Prostate gland (tissue), 2 donors: ENCODE data around the gene SERPINH1. TPM values are rescaled to one million over a fixed set of nuclear protein-coding genes. Genes with fewer than 3 reads are reported as not detected.

Experiments used
- DNase-seq: peaks from one replicate; pipeline ENCODE4 v3.0.0-alpha.2; 2019; ENCODE audit warnings: low spot score
- H3K27ac ChIP-seq, 2 donors: fragments of 200-600 bp; sonication (generic); 2 replicates each; pipeline ENCODE4 v1.5.1; 2017 to 2019
- H3K27me3 ChIP-seq: fragments of 200-600 bp; sonication (generic); replicated peaks from 2 replicates; pipeline ENCODE4 v1.5.1; 2019; ENCODE audit not compliant: insufficient read depth
- H3K36me3 ChIP-seq, 2 donors: fragments of 200-600 bp; sonication (generic); 1 replicate in 1 of 2; 2 replicates in 1 of 2; pipeline versions ENCODE4 v1.5.1 to v1.8.1; 2017 to 2019
- H3K4me1 ChIP-seq: fragments of 200-600 bp; sonication (generic); replicated peaks from 2 replicates; pipeline ENCODE4 v1.5.1; 2019
- H3K4me3 ChIP-seq, 2 donors: fragments of 200-600 bp; sonication (generic); 2 replicates each; pipeline ENCODE4 v1.5.1; 2017 to 2019
- H3K9me3 ChIP-seq: fragments of 200-600 bp; sonication (generic); 2 replicates; pipeline ENCODE4 v1.5.1; 2017
- POLR2A ChIP-seq: fragments of 450-650 bp; IDR thresholded peaks from one replicate; pipeline ENCODE4 v1.6.1; 2016; ENCODE audit warnings: antibody characterized with exemption, mild to moderate bottlenecking
- POLR2AphosphoS5 ChIP-seq: sonication (generic); formaldehyde crosslinking; IDR thresholded peaks from one replicate; pipeline ENCODE4 v1.6.1; 2017; ENCODE audit warnings: antibody characterized with exemption
- WGBS: methylation state at CpG from one replicate; pipeline ENCODE4 v1.1.5; 2018; 5-methylcytosine and 5-hydroxymethylcytosine counted together
- intact Hi-C: fragments of 100-400 bp; cut with DNase I; formaldehyde crosslinking; loops from one replicate; pipeline ENCODE4 v1.14.2; 2022
- total RNA-seq, 2 donors: library from RNA; depleted of rRNA; stranded (reverse); fragments of >200 nt; gene quantifications; one replicate each; pipeline ENCODE4 v1.1.0, GENCODE V29; 2016
- TF ChIP-seq, protein P1 (sequence below), 4 experiments: fragments of 200-600 bp in 2 of 4; fragments of 450-650 bp in 2 of 4; sonication (generic) in 2 of 4; IDR thresholded peaks; 1 replicate in 3 of 4; 2 replicates in 1 of 4; pipeline ENCODE4 v1.5.1; 2016 to 2019; ENCODE audit warnings: antibody characterized with exemption in 4 of 4, mild to moderate bottlenecking in 2 of 4, moderate library complexity in 2 of 4

SERPINH1 gene
- total RNA-seq, 2 donors from 2014 or later, result 123 to 189 TPM

DNA sequence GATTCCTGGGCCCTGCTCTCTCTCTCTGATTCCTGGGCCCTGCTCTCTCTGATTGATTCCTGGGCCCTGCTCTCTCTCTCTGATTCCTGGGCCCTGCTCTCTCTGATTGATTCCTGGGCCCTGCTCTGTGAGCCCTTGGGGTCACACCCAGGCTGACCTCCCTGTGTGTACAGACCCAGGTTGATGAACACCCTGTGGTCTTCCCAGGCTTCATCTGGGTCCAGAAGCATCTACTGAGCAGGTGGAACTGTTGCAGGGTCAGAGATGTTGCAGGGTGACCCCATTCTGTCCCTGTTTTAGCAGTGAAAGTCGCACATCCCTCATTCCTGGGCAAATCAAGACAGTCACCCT is 20.0 kb upstream of the SERPINH1 start:
- Histone ChIP-seq H3K27ac (no peak overlapping the region), H3K4me1 (no peaks in the 10 kb centered on the region), H3K4me3 (no peak overlapping the region), H3K36me3 (no peaks in the 10 kb centered on the region), H3K9me3 (no peaks in the 10 kb centered on the region), H3K27me3 (no peaks in the 10 kb centered on the region)
- WGBS, result 100% methylated on average over 1 of the region's 1 CpG
- intact Hi-C loops, result no loop called here
- TF ChIP-seq POLR2AphosphoS5 (no peak), POLR2A (no peak)
- TF ChIP-seq, protein P1, sequence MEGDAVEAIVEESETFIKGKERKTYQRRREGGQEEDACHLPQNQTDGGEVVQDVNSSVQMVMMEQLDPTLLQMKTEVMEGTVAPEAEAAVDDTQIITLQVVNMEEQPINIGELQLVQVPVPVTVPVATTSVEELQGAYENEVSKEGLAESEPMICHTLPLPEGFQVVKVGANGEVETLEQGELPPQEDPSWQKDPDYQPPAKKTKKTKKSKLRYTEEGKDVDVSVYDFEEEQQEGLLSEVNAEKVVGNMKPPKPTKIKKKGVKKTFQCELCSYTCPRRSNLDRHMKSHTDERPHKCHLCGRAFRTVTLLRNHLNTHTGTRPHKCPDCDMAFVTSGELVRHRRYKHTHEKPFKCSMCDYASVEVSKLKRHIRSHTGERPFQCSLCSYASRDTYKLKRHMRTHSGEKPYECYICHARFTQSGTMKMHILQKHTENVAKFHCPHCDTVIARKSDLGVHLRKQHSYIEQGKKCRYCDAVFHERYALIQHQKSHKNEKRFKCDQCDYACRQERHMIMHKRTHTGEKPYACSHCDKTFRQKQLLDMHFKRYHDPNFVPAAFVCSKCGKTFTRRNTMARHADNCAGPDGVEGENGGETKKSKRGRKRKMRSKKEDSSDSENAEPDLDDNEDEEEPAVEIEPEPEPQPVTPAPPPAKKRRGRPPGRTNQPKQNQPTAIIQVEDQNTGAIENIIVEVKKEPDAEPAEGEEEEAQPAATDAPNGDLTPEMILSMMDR (IDR thresholded peaks at IDR 0.05), result no peak
- DNase-seq, result no peak

DNA sequence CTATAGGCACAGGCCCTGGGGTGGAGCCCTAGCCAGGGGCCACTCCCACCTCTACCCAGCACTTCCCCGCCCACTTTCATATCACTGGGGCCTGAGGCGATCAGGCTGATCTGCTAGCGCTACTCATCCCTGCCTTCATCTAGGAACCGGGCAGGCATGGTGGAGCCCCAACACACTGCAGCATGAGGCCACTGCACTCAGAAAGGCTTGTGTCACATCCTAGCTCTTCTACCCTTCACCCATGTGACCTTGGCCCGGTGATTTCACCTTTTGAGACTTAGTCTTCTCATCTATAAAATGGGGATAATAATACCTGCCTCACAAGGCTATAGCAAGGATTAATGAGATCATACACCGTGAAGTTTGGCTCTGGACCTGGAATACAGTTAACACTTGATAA is 18.2 kb upstream of the SERPINH1 start:
- Histone ChIP-seq H3K9me3 (no peaks in the 10 kb centered on the region), H3K4me3 (no peak overlapping the region), H3K4me1 (no peaks in the 10 kb centered on the region), H3K27ac (no peak overlapping the region), H3K27me3 (no peaks in the 10 kb centered on the region), H3K36me3 (no peaks in the 10 kb centered on the region)
- no peak for TF ChIP-seq POLR2A
- TF ChIP-seq, protein P1 (IDR thresholded peaks at IDR 0.05), result no peak
- no peak for TF ChIP-seq POLR2AphosphoS5
- 94% methylated on average over 6 of the region's 6 CpGs for WGBS
- no peak for DNase-seq
- intact Hi-C loops, result no loop called here

DNA sequence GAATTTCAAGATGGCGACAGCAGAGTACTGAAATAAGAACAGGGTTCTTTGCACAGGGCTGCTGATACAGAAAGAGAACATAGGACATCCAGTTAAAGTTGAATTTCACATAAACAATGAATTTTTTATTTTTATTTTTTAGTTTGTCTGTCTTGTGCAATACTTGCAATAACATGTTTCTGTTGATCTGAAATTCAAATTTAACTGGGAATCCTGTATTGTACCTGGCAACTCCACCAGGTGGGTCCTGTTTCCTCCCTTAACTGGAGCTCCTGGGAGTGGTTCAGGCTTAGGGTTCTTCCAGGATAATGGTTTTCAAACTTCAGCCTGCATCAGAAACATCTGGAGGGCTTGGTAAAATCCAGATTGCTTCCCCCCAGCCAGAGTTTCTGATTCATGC is 14.9 kb upstream of the SERPINH1 start:
- intact Hi-C loops, result loop anchor here (5.0 kb wide), 1 partner anchor 320 kb away; no protein-coding TSS in a partner anchor
- no peaks in the 10 kb centered on the region for H3K4me1 ChIP-seq
- DNase-seq, result no peak
- WGBS, result 81% methylated on average over 1 of the region's 1 CpG
- TF ChIP-seq, protein P1 (IDR thresholded peaks at IDR 0.05), result no peak
- TF ChIP-seq POLR2AphosphoS5 (no peak), POLR2A (no peak)
- H3K27ac ChIP-seq, result no peak overlapping the region
- no peak overlapping the region for H3K4me3 ChIP-seq
- no peaks in the 10 kb centered on the region for H3K27me3 ChIP-seq
- no peaks in the 10 kb centered on the region for H3K9me3 ChIP-seq
- H3K36me3 ChIP-seq, result no peaks in the 10 kb centered on the region

DNA sequence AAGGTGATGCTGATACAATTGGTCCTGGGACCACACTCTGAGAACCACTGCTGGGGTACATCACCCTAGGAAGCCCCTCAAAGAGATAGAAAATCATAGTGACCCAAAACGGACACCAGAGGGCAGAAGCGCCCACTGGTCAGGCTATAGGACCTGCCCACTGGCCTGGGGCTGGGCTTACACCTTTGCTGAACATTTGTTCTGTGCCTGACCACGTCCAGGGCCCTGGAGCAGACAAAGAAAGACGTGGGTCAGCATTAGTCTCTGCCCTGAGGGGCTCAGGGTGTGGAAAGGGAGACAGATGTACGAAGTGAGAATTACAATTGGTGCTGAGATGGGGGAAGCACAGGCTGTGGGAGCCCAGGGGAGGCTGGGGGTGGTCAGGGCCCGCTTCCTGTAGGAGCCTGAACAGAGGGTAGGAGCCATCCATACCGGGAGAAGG is 14.4 kb upstream of the SERPINH1 start:
- H3K9me3 ChIP-seq, result no peaks in the 10 kb centered on the region
- WGBS, result 21% methylated on average over 7 of the region's 7 CpGs
- H3K36me3 ChIP-seq, result no peaks in the 10 kb centered on the region
- peak; percentile 48 for DNase-seq
- intact Hi-C loops, result loop anchor here (2.0 to 5.0 kb wide), 2 partner anchors 27 to 320 kb away; no protein-coding TSS in a partner anchor
- no peaks in the 10 kb centered on the region for H3K27me3 ChIP-seq
- no peaks in the 10 kb centered on the region for H3K4me1 ChIP-seq
- no peak overlapping the region for H3K4me3 ChIP-seq
- no peak for TF ChIP-seq POLR2A
- TF ChIP-seq POLR2AphosphoS5, result peak; percentile 22
- TF ChIP-seq, protein P1 (IDR thresholded peaks at IDR 0.05), result peak; percentile 51 to 85 (median 75)
- H3K27ac ChIP-seq, result no peak overlapping the region

DNA sequence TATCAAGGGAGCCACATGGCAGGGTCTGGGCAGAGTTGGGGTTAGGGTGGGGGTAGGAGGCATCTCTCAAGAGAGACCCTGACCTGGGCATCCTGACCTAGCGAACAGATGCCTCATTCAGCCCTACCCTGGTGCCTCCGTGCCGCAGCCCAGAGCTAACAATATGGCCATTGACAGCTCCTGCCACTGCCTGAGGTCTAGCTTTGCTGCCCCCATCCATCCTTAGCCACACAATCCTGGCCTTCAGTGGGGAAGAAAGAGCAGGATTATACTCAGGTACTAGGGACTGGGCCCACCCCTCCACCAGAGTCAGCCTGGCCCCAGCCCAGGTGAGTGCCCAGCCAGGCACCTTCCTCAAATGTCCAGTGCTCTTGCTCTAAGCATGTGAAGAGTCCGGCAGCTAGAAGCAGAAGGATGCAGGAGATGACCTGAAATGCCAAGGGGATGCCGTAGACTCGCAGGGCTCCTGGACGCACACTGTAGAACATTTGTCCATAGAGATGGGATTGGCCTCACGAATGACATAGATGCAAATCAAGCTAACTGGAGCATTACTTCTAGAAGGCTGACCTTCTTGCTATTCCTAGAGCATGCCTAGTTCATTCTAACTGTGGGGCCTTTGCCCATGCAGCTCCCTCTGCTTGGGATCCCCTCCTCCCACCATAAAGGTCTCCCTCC is 13.3 kb upstream of the SERPINH1 start:
- intact Hi-C loops, result loop anchor here (2.0 to 5.0 kb wide), 2 partner anchors 26 to 319 kb away; no protein-coding TSS in a partner anchor
- no peaks in the 10 kb centered on the region for H3K9me3 ChIP-seq
- WGBS, result 97% methylated on average over 8 of the region's 8 CpGs

More for the DNA sequence above, 13.3 kb upstream of the SERPINH1 start:
- TF ChIP-seq POLR2AphosphoS5 (no peak), POLR2A (no peak)
- TF ChIP-seq, protein P1 (IDR thresholded peaks at IDR 0.05), result no peak
- no peak for DNase-seq
- H3K4me1 ChIP-seq, result no peaks in the 10 kb centered on the region
- no peak overlapping the region for H3K4me3 ChIP-seq
- no peaks in the 10 kb centered on the region for H3K27me3 ChIP-seq
- no peak overlapping the region for H3K27ac ChIP-seq
- H3K36me3 ChIP-seq, result no peaks in the 10 kb centered on the region
